Measurements from ENCODE around the gene RABIF.

RABIF gene

DNA sequence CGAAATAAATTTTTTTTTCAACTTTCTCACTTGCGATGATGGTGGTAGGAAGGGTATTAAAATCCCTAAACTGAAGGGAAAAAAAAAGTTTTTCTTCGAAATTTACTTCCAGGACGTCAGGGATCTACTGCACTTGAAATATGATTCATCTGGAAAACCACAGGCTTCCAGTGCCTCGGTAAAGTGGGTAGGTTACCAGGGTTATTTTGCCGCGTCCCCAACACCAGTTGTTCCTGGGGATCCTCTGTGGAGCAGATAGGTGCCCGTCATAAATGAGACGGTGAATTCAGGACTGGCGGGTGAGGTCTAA lies 773 bp downstream of the RABIF start:
- peak overlapping the region; percentile 83 for H3K27ac ChIP-seq (ENCODE audit: low read depth, low read length)
- peak overlapping the region; percentile 91 for H3K4me2 ChIP-seq (ENCODE audit: low read depth, low read length, poor library complexity, severe bottlenecking)
- H2AFZ ChIP-seq (ENCODE audit: low read depth, low read length, severe bottlenecking) = peak overlapping the region; percentile 37

DNA sequence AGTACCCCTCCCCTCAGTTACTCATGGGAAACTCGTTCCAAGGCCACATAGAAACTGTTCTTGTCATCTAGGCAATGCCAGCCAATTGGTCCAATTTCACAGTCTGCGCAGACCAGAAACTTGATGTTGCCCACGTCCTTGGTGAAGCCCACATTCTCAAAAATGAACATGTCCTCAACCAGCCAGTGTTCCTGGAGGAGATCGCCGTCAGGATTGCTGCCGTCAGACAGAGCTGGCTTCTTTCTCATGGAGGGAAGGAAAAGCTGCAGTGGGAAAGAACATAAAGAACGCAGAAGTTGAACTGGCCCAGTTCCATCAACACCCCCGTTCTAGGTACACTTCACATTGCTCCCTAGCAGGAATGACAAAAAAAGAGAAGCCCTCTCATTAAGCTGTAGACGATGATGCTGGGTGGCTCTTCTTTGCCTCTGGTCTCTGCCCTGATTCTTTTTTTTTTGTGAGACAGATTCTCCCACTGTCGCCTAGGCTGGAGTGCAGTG lies 7.9 kb downstream of the RABIF start:
- H3K9ac ChIP-seq (ENCODE audit: low read length) = no peak overlapping the region
- 0 out of 2 replicates have a peak, but pooled peaks cover 11% of the 10 kb centered on the region for H3K36me3 ChIP-seq (ENCODE audit: low read length)
- H3K9me3 ChIP-seq (ENCODE audit: insufficient read depth, low read length) = no peaks in the 10 kb centered on the region
- no peaks in the 10 kb centered on the region for H3F3A ChIP-seq (ENCODE audit: insufficient read depth)
- no peaks in the 10 kb centered on the region for H3K27me3 ChIP-seq (ENCODE audit: low read length)
- H3K4me2 ChIP-seq (ENCODE audit: low read depth, low read length, poor library complexity, severe bottlenecking) = no peak overlapping the region
- TF ChIP-seq CTCF (IDR thresholded peaks at IDR 0.05; ENCODE audit: insufficient read depth, low read length, poor library complexity, severe bottlenecking) = no peak
- no peak for TF ChIP-seq EZH2phosphoT487 (conservative IDR thresholded peaks at IDR 0.05; ENCODE audit: low read length)
- H4K20me1 ChIP-seq (ENCODE audit: low read depth, low read length) = no peaks in the 10 kb centered on the region; the same call in 1 of the 2 replicates
- H3K27ac ChIP-seq (ENCODE audit: low read depth, low read length) = no peak overlapping the region
- H3K4me3 ChIP-seq (ENCODE audit: insufficient read depth, low read length, poor library complexity, severe bottlenecking) = no peak overlapping the region
- H2AFZ ChIP-seq (ENCODE audit: low read depth, low read length, severe bottlenecking) = no peak overlapping the region
- no peaks in the 10 kb centered on the region for H3K9me2 ChIP-seq (replicated peaks; ENCODE audit: insufficient read depth, low read length)
- H3K79me2 ChIP-seq (ENCODE audit: insufficient read depth, low read length) = peaks cover 41% of the 10 kb centered on the region

More for the DNA sequence above, 773 bp downstream of the RABIF start:
- TF ChIP-seq CTCF (IDR thresholded peaks at IDR 0.05; ENCODE audit: insufficient read depth, low read length, poor library complexity, severe bottlenecking) (no peak), EZH2phosphoT487 (conservative IDR thresholded peaks at IDR 0.05; ENCODE audit: low read length) (no peak)
- Histone ChIP-seq H3K36me3 (ENCODE audit: low read length) (no peaks in the 10 kb centered on the region), H3F3A (ENCODE audit: insufficient read depth) (peaks cover 9% of the 10 kb centered on the region; the same call in 1 of the 2 replicates), H3K9me3 (ENCODE audit: insufficient read depth, low read length) (no peaks in the 10 kb centered on the region), H3K27me3 (ENCODE audit: low read length) (no peaks in the 10 kb centered on the region), H4K20me1 (ENCODE audit: low read depth, low read length) (no peaks in the 10 kb centered on the region), H3K9ac (ENCODE audit: low read length) (peak overlapping the region; percentile 83), H3K9me2 (replicated peaks; ENCODE audit: insufficient read depth, low read length) (no peaks in the 10 kb centered on the region), H3K79me2 (ENCODE audit: insufficient read depth, low read length) (peaks cover 46% of the 10 kb centered on the region), H3K4me3 (ENCODE audit: insufficient read depth, low read length, poor library complexity, severe bottlenecking) (peak overlapping the region; percentile 80)

GRCh38 chr1:202880062-202880461 lies 8.9 kb downstream of the RABIF start:
- Histone ChIP-seq H3K4me3 (ENCODE audit: insufficient read depth, low read length, poor library complexity, severe bottlenecking) (no peak overlapping the region), H3K27ac (ENCODE audit: low read depth, low read length) (no peak overlapping the region), H3K9me3 (ENCODE audit: insufficient read depth, low read length) (no peaks in the 10 kb centered on the region), H3K27me3 (ENCODE audit: low read length) (no peaks in the 10 kb centered on the region), H2AFZ (ENCODE audit: low read depth, low read length, severe bottlenecking) (no peak overlapping the region), H3K4me2 (ENCODE audit: low read depth, low read length, poor library complexity, severe bottlenecking) (no peak overlapping the region), H3K9ac (ENCODE audit: low read length) (no peak overlapping the region), H3K79me2 (ENCODE audit: insufficient read depth, low read length) (peaks cover 32% of the 10 kb centered on the region), H4K20me1 (ENCODE audit: low read depth, low read length) (no peaks in the 10 kb centered on the region; the same call in 1 of the 2 replicates), H3F3A (ENCODE audit: insufficient read depth) (no peaks in the 10 kb centered on the region), H3K9me2 (replicated peaks; ENCODE audit: insufficient read depth, low read length) (no peaks in the 10 kb centered on the region), H3K36me3 (ENCODE audit: low read length) (0 out of 2 replicates have a peak, but pooled peaks cover 11% of the 10 kb centered on the region)
- TF ChIP-seq EZH2phosphoT487 (conservative IDR thresholded peaks at IDR 0.05; ENCODE audit: low read length) (no peak), CTCF (IDR thresholded peaks at IDR 0.05; ENCODE audit: insufficient read depth, low read length, poor library complexity, severe bottlenecking) (no peak)

All from SU-DHL-6 (cell line).